ENCODE results near the gene PDGFA.

PDGFA gene

GRCh38 chr7:467856-468545, 51.6 kb downstream of the PDGFA start:
- ATAC-seq (no peak), DNase-seq (no peak)
- Mint-ChIP-seq H3K27ac (no peak overlapping the region), H3K36me3 (ENCODE audit: low read depth) (no peaks in the 10 kb centered on the region), H3K4me3 (no peak overlapping the region), H3K9me3 (peaks cover 17% of the 10 kb centered on the region), H3K4me1 (peaks cover 12% of the 10 kb centered on the region), H3K27me3 (no peaks in the 10 kb centered on the region)

DNA sequence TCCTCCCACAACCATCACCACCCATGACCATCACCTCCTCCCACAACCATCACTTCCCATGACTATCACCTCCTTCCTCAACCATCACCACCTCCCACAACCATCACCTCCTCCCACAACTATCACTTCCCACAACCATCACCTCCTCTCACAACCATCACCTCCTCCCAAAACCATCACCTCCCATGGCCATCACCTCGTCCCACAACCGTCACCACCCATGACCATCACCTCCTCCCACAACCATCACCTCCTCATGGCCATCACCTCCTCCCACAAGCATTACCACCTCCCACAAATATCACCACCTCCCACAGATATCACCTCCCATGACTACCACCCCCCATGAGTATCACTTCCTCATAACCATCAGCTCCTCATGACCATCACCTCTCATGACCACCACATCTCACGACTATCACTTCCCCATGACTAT, 52.2 kb downstream of the PDGFA start:
- Mint-ChIP-seq H3K4me1 (peaks cover 12% of the 10 kb centered on the region), H3K4me3 (no peak overlapping the region), H3K36me3 (ENCODE audit: low read depth) (no peaks in the 10 kb centered on the region), H3K27me3 (no peaks in the 10 kb centered on the region), H3K9me3 (peaks cover 17% of the 10 kb centered on the region), H3K27ac (peak overlapping the region; percentile 21)
- no peak for DNase-seq
- no peak for ATAC-seq

- DNase-seq (no peak), ATAC-seq (no peak)
- H3K4me1 Mint-ChIP-seq: peaks cover 8% of the 10 kb centered on the region
- H3K36me3 Mint-ChIP-seq (ENCODE audit: low read depth): no peaks in the 10 kb centered on the region
- H3K27me3 Mint-ChIP-seq: no peaks in the 10 kb centered on the region
- no peak overlapping the region for H3K4me3 Mint-ChIP-seq
- peaks cover 17% of the 10 kb centered on the region for H3K9me3 Mint-ChIP-seq
- H3K27ac Mint-ChIP-seq: no peak overlapping the region
These were observed 53.0 kb downstream of the PDGFA start for GRCh38 chr7:466465-467191.

DNA sequence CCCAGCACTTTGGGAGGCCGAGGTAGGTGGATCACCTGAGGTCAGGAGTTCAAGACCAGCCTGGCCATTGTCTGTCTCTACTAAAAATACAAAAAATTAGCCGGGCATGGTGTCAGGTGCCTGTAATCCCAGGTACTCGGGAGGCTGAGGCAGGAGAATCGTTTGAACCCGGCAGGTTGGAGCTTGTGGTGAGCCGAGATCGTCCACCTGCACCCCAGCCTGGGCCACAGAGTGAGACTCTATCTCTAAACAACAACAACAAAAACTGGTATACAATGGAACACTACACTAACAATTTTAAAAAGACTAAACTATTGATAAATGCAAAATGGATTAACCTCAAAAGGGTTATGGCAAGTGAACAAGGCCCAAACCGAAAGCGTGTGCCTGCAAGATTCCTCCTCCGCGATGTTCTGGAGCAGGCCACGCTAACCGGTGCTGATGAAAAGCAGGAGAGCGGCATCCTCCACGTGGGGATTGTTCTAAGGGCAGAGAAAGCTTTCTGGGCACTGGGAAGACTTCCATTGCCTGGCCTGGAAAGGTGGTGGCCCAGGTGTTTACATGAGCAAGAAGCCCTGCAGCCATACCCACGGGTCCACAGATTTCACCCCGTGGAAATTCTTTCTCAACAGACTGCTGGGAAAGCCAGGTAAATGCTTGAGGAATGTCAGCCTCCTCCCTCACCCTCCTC, 53.8 kb downstream of the PDGFA start:
- no peaks in the 10 kb centered on the region for H3K27me3 Mint-ChIP-seq
- peaks cover 8% of the 10 kb centered on the region for H3K4me1 Mint-ChIP-seq
- ATAC-seq: no peak
- peak; percentile 0 for DNase-seq
- peaks cover 17% of the 10 kb centered on the region for H3K9me3 Mint-ChIP-seq
- no peak overlapping the region for H3K4me3 Mint-ChIP-seq
- H3K36me3 Mint-ChIP-seq (ENCODE audit: low read depth): no peaks in the 10 kb centered on the region
- no peak overlapping the region for H3K27ac Mint-ChIP-seq

DNA sequence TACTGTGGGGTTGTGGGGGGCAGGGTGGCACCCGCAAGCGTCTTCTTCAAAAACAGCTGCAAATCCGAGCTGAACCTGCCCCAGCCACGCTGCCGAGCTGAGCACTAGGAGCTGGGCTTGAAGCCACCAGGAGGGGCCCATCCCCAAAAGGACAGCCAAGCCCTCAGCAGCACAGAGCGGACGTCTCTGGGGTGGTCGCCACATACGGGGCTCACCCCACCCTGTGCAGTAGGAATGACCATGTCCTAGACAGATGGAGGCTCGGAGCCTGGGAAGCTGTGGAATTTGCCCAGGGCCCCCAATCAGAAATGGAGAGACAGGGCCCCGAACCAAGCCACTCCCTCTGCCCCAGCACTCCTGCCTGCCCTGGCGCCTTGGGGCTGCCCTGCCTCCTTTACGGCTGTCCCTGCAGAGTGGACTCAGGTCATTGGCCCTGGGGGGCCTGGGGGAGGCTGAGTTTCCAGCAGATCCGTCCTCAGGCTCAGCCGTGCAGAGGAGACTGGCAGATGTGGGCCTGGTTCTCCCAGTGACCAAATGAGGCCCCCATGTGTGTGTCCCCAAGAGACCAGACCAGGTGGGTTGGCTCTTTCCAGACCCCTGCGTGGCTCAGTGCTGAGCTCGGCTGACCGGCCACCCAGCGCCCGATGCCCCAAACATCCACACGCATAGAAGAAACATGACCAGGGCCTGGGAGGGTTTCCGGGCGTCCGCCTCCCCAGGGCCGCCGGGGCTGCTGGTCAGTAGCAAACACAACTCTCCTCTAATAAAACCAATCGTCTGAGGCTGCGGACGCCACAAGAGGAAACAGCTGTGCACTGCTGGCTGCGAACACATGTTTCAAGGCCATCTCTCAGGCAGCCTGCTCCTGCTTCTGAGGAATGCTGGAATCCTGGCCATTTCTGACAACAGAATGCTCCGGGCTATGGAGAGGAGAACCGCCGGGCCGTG, 54.9 kb downstream of the PDGFA start:
- no peaks in the 10 kb centered on the region for H3K27me3 Mint-ChIP-seq
- H3K9me3 Mint-ChIP-seq: peaks cover 17% of the 10 kb centered on the region
- DNase-seq (no peak), ATAC-seq (no peak)
- peaks cover 7% of the 10 kb centered on the region for H3K4me1 Mint-ChIP-seq
- H3K36me3 Mint-ChIP-seq (ENCODE audit: low read depth): no peaks in the 10 kb centered on the region
- H3K27ac Mint-ChIP-seq: no peak overlapping the region
- no peak overlapping the region for H3K4me3 Mint-ChIP-seq

DNA sequence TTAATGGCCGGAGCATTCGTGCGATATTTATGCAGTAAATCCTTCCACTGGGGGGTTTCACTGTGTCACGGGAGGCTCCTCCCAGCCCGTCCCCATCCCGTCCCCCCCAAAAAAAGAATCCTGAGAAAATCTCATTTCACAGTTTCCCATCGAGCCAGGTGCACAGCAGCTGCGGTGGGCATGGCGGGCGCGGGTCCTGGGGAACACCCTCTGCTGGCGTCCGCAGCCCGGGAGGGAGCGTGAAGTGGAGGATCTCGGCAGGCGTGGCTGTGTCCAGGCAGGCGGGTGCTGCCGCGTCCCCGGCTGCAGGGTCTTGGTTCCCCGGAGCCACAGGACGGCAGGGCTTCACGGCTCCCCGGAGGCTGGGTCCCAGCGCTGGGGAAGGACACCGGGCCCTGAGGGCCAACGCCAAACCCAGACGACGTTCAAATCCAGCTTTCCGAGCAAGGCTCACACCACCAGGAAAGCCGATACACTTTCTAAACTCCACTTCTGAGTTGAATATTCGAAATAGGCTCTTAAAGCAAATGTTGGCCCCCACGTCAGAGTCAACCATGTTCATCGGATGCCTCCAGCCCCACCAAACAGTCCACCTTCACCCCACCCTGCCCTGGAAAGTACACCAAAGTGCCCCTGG, 55.7 kb downstream of the PDGFA start:
- H3K36me3 Mint-ChIP-seq (ENCODE audit: low read depth): no peaks in the 10 kb centered on the region

GRCh38 chr7:463362-463781, 56.3 kb downstream of the PDGFA start:
- H3K9me3 Mint-ChIP-seq: peaks cover 13% of the 10 kb centered on the region
- no peak overlapping the region for H3K27ac Mint-ChIP-seq
- DNase-seq: no peak
- no peak for ATAC-seq
- no peak overlapping the region for H3K4me3 Mint-ChIP-seq
- H3K27me3 Mint-ChIP-seq: no peaks in the 10 kb centered on the region
- no peaks in the 10 kb centered on the region for H3K4me1 Mint-ChIP-seq
- no peaks in the 10 kb centered on the region for H3K36me3 Mint-ChIP-seq (ENCODE audit: low read depth)

More for the DNA sequence above, 55.7 kb downstream of the PDGFA start:
- Mint-ChIP-seq H3K27me3 (no peaks in the 10 kb centered on the region), H3K4me3 (no peak overlapping the region), H3K27ac (no peak overlapping the region), H3K4me1 (peaks cover 3% of the 10 kb centered on the region), H3K9me3 (peaks cover 17% of the 10 kb centered on the region)
- DNase-seq (no peak), ATAC-seq (no peak)

GRCh38 chr7:462173-463103, 57.2 kb downstream of the PDGFA start:
- no peaks in the 10 kb centered on the region for H3K36me3 Mint-ChIP-seq (ENCODE audit: low read depth)
- H3K4me1 Mint-ChIP-seq: no peaks in the 10 kb centered on the region
- ATAC-seq (no peak), DNase-seq (no peak)
- no peaks in the 10 kb centered on the region for H3K27me3 Mint-ChIP-seq
- no peak overlapping the region for H3K27ac Mint-ChIP-seq
- H3K4me3 Mint-ChIP-seq: no peak overlapping the region
- peaks cover 4% of the 10 kb centered on the region for H3K9me3 Mint-ChIP-seq

DNA sequence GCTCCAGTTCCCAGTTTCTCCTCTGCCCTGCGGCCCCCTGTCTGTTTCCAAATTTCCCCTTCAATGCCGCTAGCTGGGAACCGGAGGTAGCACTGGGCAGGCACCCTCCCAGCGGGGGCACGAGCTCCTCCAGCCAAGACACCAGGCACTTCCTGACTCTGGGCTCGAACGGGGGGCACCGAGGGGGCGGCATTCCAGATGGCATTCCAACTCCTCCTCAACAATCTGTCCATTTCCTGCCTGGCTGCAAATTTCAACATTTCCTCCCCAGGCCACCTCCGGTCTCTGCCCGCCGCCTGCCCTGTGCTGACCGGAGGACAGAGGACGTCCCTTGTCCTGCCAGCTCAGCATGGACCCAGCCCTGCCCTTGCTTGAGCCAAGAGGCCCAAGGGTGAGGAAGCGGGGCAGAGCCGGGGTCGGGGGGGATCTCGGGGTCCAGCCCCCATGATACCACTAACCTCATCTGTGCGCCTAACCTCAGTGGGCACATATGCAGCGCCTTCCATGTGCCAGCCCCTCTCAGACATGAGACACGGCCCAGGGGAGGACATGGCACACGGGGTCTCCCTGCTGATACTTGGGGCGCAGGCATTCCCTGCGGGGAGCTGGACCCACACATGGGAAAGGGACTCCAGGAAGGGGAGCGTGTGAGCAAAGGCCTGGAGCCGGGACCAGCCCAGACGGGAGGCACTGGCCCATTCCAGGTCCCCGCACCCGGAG, 58.0 kb downstream of the PDGFA start:
- Mint-ChIP-seq H3K27ac (no peak overlapping the region), H3K36me3 (ENCODE audit: low read depth) (no peaks in the 10 kb centered on the region), H3K9me3 (no peaks in the 10 kb centered on the region), H3K4me3 (no peak overlapping the region), H3K4me1 (no peaks in the 10 kb centered on the region), H3K27me3 (no peaks in the 10 kb centered on the region)
- no peak for ATAC-seq
- DNase-seq: no peak

GRCh38 chr7:461117-461452, 58.6 kb downstream of the PDGFA start:
- Mint-ChIP-seq H3K27ac (no peak overlapping the region), H3K4me1 (no peaks in the 10 kb centered on the region), H3K36me3 (ENCODE audit: low read depth) (no peaks in the 10 kb centered on the region), H3K4me3 (no peak overlapping the region), H3K27me3 (no peaks in the 10 kb centered on the region), H3K9me3 (no peaks in the 10 kb centered on the region)
- DNase-seq (no peak), ATAC-seq (no peak)

DNA sequence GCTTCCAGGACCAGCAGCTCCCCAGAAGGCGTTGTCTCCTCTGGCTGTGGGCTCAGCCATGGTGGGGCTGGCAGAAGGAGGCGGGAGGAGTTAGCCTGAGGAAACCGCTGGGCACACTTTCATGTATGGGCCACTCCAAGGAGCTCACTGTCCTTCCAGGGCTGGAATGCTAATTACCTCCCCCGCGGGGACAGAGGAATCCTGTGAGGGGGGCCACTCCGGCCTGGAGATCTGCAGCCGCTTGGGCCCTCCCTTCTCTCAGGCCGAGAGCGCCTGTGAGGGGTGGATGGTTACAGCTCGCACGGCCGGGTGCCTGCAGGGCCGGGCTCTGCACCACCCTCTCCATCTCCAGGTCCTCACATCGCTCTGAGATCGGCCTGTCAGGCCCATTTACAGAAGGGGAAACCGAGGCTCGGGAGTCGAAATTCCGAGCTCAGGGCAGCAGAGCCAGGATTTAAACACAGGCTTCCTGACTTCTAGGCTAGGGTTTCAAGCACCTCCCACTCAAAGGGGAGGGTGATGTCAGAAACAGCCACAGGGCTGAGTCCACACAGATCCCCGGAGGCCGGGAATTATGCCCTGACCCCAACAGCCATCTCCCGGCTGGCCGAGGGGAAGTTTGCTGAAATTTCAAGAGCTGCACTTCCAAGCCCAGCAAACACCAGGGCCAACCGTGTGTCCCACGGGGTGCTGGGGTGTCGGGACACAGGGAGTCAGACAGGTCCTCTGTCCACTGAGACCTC, 59.1 kb downstream of the PDGFA start:
- no peak overlapping the region for H3K4me3 Mint-ChIP-seq
- ATAC-seq (no peak), DNase-seq (no peak)
- H3K27me3 Mint-ChIP-seq: no peaks in the 10 kb centered on the region
- H3K4me1 Mint-ChIP-seq: no peaks in the 10 kb centered on the region
- H3K27ac Mint-ChIP-seq: no peak overlapping the region
- no peaks in the 10 kb centered on the region for H3K9me3 Mint-ChIP-seq
- no peaks in the 10 kb centered on the region for H3K36me3 Mint-ChIP-seq (ENCODE audit: low read depth)
